ENCODE results near the gene MMAB.
"Not testable (repeated sequence)": the region's sequence is repeated elsewhere in the genome, so short reads cannot be mapped to it uniquely, and the experiment has no call there.

The MMAB gene

GRCh38 chr12:109573029-109573913 lies at the start of gene MMAB, which contains the start of gene MVK:
Gene MMAB (minus strand): TSS chr12:109573504. CDS start chr12:109573480, 24 bp downstream.
Gene MVK (plus strand): TSS chr12:109573794. CDS start chr12:109574823, 1,029 bp downstream.
- peak; percentile 98 for DNase-seq

- DNase-seq, result peak; percentile 69
Measured at GRCh38 chr12:109621901-109622364, 48.6 kb upstream of the MMAB start.

- no peak for DNase-seq
Measured at GRCh38 chr12:109621211-109621694, 47.9 kb upstream of the MMAB start.

- DNase-seq, result no peak
Measured at GRCh38 chr12:109619002-109619604, 45.8 kb upstream of the MMAB start.

- no peak for DNase-seq
Measured at GRCh38 chr12:109618082-109618481, 44.8 kb upstream of the MMAB start.

GRCh38 chr12:109617491-109617890 lies 44.2 kb upstream of the MMAB start:
- DNase-seq, result no peak

GRCh38 chr12:109615556-109616229 lies 42.4 kb upstream of the MMAB start:
- no peak for DNase-seq

GRCh38 chr12:109613649-109614455 lies 40.5 kb upstream of the MMAB start:
- DNase-seq, result no peak

- no peak for DNase-seq
Measured at GRCh38 chr12:109612975-109613502, 39.7 kb upstream of the MMAB start.

- no peak for DNase-seq
Measured at GRCh38 chr12:109612003-109612402, 38.7 kb upstream of the MMAB start.

GRCh38 chr12:109611223-109611622 lies 37.9 kb upstream of the MMAB start:
- no peak for DNase-seq

- no peak for DNase-seq
Measured at GRCh38 chr12:109610523-109610922, 37.2 kb upstream of the MMAB start.

GRCh38 chr12:109609342-109609741 lies 36.0 kb upstream of the MMAB start:
- peak; percentile 28 for DNase-seq

- DNase-seq, result no peak
Measured at GRCh38 chr12:109608793-109609192, 35.5 kb upstream of the MMAB start.

GRCh38 chr12:109608270-109608669 lies 35.0 kb upstream of the MMAB start:
- DNase-seq, result no peak

GRCh38 chr12:109607618-109608017 lies 34.3 kb upstream of the MMAB start:
- DNase-seq, result no peak

- DNase-seq, result peak; percentile 43
Measured at GRCh38 chr12:109606320-109607028, 33.2 kb upstream of the MMAB start.

- DNase-seq, result no peak
Measured at GRCh38 chr12:109605599-109606228, 32.4 kb upstream of the MMAB start.

- DNase-seq, result no peak
Measured at GRCh38 chr12:109605016-109605415, 31.7 kb upstream of the MMAB start.

GRCh38 chr12:109604132-109604585 lies 30.9 kb upstream of the MMAB start:
- no peak for DNase-seq

GRCh38 chr12:109602132-109602531 lies 28.8 kb upstream of the MMAB start:
- DNase-seq, result not testable (repeated sequence)
